H1 (cell line): ENCODE measurements around the gene TAS1R1.

Source experiments
- CTCF ChIP-seq, 3 experiments: IDR thresholded peaks; 1 replicate in 2 of 3; 2 replicates in 1 of 3; pipeline versions ENCODE4 v1.5.1 to v1.6.1; 2011; ENCODE audit warnings: low read length in 3 of 3, mild to moderate bottlenecking in 3 of 3, inconsistent platforms in 2 of 3, low read depth in 1 of 3, moderate library complexity in 1 of 3; ENCODE audit not compliant: insufficient read depth in 1 of 3; ENCODE audit errors: control extremely low read depth in 1 of 3
- GTF2F1 ChIP-seq: IDR thresholded peaks from 2 replicates; pipeline ENCODE4 v1.6.1; 2012; ENCODE audit warnings: low read depth, low read length, improper control_type of control experiment, borderline replicate concordance
- RBBP5 ChIP-seq: IDR thresholded peaks from 2 replicates; pipeline ENCODE4 v1.7.1; 2012; ENCODE audit warnings: low read depth, mild to moderate bottlenecking, inconsistent platforms, low read length, moderate library complexity, borderline replicate concordance
- TEAD4 ChIP-seq: IDR thresholded peaks from 2 replicates; pipeline ENCODE4 v1.6.1; 2012; ENCODE audit warnings: low read depth, low read length, inconsistent platforms, mixed read lengths
- YY1 ChIP-seq: IDR thresholded peaks from 2 replicates; pipeline ENCODE4 v1.6.1; 2011; ENCODE audit warnings: low read depth, mild to moderate bottlenecking, low read length

DNA sequence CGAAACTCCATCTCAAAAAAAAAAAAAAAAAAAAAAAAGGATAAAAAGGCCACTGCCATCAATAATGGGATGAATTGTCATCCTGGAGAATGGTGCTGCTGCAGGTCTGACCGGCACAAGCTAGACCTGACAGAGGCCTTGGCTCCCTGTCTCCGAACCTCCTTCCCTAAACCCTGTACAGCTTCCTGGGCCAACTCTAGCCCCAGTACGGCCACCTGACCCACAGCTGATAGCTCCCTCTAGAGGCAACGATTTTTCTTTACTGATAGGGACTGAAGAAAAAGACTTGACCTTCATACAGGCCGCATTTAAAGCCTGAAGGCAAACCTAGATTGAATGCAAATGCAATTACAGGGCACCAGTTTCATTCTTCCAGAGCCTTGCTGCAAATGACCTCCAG, 31.5 kb upstream of the TAS1R1 start:
- TF ChIP-seq YY1 (no peak), CTCF (IDR thresholded peaks at IDR 0.05; ENCODE audit: control extremely low read depth in 1 of 3, insufficient read depth in 1 of 3, low read depth in 1 of 3, low read length in 3 of 3) (peak; percentile 56 to 87 (median 85)), TEAD4 (peak; percentile 86), GTF2F1 (no peak), RBBP5 (no peak)
